Measurements from ENCODE around the gene PLA2G2A.
"Not testable (repeated sequence)": the region's sequence is repeated elsewhere in the genome, so short reads cannot be mapped to it uniquely, and the experiment has no call there.

PLA2G2A gene

DNA sequence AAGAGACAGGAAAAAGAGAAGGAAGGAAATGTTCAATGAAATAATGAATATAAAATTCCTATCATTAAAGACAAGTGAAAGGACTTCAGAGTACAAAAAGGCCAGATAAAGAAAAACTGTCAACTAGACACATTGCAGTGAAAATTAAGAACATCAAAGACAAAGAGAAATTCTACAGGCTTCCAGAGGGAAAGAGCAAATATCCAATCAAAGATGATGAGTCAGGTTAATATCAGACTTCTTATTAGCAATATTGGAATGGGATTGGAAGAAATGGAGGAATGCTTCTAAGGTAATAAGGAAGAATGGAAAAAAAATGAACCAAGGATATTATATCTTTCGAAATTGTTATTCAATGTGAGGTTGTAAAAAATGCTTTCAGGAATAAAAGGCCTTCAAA lies 7.8 kb downstream of the PLA2G2A start:
- no peak for DNase-seq

DNA sequence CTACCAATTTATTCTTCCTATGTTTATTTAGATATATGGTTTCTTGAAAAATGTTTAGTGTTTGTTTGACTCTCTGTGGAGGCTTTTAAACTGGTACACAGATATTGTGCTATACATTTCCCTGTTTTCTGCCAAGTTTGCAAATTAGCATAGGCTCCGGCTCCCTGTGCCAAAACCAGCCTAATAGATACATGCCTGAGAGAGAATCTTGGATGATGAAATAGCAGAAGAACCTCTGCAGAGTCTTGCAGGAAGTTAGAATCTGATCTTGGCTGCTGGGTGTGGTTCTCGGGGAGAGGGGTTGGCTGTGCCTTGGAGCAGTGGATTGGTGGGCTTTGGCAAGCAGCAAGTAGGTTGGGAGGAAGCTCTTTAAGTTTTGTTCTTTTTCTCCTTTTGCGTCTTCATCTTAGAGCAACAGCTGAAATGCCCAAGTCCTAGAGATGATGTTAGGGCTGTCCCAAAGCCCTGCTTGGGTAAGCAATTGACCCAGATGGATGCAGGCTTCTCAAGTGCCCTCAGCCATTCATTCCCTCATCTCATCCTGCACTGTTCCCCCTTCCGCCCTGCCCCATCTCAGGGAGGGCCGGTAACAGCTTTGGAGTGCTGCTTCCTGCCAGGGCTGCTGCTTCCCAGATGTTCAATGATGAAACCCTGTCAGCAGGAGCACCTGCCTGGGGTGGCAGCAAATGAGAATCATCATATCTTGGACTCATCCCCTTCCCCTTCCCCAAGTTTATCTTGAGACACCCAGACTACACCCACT lies 9.3 kb downstream of the PLA2G2A start:
- DNase-seq, result no peak

DNA sequence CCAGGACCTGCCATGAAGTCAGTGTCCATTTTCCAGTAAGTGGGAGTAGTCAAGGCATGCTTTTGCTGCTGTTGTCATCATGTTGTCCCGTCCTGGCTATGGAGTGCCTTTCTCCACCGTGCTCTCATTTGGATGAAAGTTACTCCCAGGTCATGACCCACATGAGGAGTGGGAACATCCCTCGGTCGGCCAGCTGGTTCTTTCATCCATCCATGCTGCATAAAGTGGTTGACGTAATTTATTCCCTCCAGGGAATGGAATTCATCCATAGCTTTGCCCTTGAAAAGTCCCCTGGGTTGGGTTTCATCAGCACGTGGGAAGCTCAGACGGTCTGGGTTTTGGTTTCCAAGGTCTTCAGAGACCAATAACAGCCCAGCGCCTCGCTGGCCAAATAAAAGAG lies 11.6 kb downstream of the PLA2G2A start:
- DNase-seq, result no peak

DNA sequence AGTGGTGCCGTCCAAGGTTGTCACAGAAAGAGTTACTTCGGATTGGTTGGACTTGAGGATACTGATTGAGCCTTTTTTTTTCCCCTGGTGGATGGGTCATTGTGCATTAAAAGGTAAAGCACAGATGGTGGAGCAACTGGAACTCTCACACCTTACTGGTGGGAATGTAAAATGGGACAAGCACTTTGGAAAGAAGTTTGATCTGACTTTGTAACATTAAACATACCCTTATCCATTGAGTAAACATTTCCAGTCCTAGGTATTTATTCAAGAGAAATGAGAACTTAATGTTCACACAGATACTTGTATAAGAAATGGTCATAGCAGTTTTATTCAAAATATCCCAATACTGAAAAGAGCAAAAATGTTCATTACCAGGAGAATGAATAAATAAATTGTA lies 14.9 kb downstream of the PLA2G2A start:
- no peak for DNase-seq

DNA sequence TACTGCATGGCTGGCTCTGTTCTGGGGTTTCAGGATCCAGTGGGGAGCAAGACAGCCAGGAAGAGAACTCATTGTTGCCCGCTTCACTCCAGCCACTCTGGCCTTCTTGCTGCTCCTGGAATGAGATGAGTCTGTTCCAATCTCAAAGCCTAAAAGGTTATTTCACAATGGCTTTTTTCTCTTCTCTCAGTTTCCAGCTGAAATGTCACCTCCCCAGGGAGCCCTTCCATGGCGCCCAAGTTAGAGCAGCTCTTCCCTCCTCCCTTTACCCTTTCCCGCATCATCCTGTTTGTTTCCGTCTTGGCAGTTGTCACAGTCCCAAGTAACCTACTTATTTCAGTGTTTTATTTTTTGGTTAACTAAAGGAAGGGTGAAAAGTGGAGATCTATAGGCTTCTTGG lies 15.8 kb downstream of the PLA2G2A start:
- DNase-seq, result no peak

DNA sequence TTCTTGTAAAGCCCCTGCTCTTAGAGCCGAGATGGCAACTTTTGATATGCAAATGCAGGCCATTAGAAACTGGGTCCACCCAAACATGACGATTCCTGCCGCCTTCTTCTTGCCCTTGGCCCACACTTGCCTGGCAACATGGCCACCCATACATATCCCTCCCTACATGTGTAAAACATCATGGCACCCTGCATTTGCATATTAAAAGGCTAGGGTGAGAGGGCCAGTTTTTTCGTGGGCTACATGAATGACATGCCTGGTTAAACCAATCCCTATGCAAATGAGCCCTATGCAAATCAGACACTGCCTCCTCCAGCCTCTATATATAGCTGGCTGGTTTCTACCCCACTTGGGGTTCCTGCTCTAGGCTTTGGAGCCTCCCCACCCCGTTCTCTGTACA lies 18.8 kb downstream of the PLA2G2A start:
- no peak for DNase-seq

DNA sequence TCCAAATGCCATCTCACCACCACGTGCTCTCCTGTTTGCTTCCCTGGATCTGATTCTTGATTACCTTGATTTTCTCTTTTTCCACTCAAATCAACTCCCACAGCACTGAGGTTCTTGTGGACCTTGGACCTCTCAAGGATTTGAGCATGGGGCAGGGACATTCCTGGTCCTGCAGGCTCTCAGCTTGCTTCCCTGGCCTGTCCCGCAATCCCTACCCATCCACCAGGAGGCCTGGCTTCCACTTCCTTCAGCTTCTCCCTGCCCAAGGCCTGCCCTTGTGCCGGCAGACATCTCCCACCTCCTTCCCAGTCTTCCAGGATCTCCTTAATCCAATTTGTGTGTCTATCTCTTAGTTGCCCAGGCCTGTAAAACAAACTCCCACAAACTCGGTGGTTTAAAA lies 21.6 kb downstream of the PLA2G2A start:
- DNase-seq, result no peak

DNA sequence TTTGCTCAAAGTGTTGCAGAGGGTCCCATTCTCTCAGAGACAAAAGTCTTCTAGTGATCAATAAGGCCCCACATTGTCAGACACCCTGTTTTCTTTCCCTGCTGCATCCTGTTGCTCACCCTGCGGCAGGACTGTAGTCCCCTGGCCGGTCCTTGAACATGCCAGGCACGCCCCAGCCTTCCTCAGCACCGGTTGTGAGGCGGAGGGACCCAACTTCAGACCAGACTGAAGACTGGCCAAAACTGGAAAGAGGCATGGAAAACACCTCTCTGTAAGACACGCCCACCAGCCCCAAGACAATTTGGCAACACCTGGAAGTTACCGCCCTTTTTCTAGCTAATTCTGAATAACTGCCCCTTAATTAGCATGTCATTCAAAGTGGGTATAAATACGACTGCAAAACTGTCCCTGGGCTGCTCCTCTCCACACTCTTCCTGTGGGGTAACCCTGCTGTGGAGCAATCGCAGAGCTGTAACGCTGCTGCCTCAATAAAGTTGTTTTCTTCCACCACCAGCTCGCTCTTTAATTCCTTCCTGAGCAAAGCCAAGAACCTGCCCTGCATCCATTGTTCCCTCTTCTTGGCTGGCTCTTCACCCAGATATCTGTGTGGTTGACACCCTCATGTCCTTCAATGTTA lies 23.8 kb downstream of the PLA2G2A start:
- DNase-seq, result no peak

DNA sequence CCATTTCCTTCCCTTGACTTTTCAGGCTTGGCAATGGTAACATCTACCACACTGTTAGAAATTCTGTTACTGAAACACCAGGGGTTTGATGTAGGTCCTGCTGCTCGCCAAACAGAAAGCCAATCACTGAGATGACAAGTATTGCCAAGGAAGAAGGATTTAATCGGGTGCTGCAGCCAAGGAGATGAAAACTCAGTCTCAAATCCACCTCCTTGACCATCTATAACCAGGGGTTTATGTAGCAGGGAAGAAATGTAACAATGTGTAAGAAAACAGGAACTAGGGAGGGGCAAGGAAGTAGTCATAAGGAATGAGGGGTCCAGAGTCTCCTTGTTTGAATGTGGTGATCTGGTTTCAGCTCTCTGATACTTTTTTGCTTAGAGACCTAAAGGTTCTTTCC lies 25.4 kb downstream of the PLA2G2A start:
- DNase-seq, result no peak

DNA sequence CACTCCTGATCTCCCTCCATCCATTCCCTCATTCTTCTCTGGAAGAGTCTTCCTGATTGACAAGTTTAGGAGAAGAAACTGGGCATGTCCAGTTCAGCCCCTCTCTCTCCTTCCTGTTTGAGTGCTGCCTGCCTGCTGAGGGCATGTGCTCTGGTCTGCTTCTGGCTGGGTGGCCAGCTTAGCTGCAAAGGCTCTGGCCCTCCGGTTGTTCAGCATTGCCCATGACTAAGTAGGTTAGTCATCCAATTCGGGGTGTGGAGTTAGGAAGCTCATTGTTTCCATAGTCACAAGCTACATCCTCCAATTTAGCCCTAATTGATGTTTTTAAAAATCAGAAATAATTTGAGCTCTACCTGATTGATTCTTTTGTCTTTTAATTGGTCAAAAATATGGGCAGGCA lies 30.4 kb downstream of the PLA2G2A start:
- no peak for DNase-seq

DNA sequence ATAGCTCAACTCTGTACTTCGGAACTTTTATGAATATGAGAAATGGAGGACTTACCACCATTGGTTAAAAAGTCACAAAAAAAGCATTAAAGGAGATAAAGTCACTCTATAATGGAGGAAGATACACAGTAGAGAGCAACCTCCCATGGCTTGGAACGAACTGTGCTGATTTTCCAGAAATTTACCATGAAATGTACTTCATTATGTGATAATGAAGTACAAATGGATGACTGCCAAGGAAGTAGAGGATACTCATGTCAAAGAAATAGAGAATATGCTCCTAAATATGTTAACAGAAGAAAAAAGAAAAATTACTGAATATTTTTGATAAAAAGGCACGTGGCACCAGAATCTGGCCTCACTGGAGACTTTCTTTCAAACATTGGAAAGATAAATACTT lies 32.4 kb downstream of the PLA2G2A start:
- no peak for DNase-seq

DNA sequence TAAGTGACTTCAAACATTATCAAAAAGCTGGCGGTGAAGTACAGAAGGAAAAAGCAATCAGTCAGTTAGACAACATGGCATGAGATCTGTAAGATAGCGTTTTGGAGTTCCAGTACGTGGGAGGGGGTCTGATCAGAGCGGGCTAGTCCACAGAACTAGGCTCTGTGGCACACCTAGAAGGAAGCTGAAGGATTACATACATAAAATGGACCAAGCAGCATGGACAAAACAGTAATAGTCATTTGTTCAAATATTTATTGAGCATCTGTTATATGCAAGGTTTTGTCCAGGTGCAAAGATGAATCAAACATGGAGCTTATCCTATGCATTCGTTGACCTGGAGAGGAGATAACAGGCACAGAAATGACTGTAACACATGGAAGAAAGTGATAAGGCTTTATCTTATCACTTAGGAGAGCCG lies 33.1 kb downstream of the PLA2G2A start:
- no peak for DNase-seq

DNA sequence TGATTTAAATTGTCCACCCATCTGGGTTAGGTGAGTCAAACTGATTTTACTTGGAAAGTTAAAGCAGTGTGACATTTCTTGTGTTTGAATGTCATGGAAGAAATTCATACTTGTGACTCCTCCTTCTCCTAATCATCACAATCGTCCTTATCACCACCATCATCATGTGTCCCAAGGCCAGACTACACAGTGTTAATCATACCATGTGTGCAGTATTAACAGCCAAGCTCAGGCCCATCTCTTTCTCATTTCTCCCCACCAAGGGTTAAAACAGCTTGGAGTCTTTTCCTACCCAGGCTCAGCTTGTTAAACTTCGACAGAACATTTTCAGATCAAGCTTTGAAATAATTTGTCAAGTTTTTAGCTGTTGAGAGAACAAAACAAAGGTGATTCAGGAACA lies 33.5 kb downstream of the PLA2G2A start:
- no peak for DNase-seq

DNA sequence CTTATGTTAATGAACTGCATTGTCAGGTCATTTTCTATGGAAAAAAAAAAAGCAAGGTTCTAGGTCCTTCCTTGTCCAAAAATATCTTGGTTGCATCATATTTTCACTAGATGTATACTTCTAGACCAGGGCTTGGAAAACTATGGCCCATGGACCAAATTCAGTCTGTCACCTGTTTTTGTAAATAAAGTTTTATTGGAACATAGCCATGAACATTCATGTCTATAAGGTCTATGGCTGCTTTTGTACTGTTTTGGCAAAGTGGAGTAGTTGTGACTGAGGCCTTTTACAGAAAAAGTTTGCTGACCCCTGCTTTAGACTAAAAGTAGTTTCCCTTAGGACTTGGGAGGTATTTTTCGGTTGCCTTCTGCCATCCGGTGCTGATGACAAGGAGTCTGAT lies 36.8 kb downstream of the PLA2G2A start:
- no peak for DNase-seq

DNA sequence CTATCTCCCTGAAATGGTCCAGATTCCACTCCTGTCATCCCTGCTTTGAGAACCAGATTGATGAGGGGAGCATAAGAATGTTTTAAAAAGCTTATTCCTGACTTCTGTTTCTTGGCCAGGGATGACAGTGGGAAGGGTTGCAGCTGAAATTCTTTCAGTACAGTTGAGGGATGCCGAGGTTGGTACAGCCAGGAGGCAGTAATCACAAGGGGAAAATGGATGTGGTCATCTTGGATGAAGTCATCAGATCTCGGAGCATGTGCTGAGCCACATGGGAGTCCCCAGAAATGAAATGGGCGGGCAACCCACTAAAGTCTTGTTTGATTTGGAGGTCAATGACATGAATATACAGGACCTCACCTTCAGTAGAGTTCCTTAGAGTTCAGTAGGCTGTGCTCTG lies 37.3 kb downstream of the PLA2G2A start:
- no peak for DNase-seq

DNA sequence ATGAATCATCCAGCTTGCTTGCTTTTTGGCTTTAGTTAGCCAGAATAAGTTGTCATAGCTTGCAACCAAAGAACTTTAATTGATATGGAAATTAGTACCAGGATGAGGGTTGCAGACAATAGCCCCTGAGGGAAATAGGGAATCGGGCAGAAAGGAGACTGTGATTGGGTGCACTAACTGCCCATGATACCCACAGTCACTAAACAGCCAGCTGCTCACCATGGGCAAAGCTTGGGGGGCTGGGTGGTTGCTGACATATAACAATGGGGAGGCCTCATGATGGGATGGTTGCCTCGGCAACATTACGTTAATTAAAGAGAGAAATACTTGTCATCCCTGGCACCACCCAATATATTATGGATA lies 38.2 kb downstream of the PLA2G2A start:
- no peak for DNase-seq

DNA sequence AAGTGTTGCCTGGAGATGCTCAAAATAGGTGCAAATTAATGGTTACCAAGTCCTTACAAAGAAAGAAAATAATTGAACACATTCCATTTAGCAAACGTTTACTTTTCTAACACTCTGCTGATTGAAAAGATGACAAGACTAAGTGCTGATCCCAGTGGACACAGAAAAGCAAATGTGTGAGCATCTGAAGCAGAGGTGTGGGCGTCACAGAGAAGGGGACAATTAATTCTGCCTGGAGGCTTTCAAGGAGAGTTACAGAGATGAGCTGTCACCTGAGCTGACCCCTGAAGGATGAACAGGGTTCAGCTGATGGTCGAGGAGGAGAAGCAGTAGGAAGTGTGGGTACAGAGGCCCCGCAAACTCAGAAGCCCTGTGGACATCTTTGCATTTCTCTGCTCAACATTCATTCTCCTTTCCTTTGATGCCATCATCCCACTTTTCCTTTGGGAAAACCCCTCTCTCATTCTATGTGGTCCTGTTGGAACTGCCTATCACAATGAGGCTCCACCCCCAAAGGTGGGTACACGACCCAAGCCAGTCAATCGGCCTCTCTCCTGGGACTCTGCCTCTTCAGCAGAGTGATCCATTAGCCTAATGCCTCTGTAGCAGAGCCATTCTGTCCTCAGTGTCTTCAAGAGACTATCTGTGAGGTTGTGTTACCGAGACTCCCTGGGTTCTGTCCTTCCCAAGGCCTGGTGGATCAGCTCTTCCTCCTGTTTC lies 38.8 kb downstream of the PLA2G2A start:
- peak; percentile 78 for DNase-seq

DNA sequence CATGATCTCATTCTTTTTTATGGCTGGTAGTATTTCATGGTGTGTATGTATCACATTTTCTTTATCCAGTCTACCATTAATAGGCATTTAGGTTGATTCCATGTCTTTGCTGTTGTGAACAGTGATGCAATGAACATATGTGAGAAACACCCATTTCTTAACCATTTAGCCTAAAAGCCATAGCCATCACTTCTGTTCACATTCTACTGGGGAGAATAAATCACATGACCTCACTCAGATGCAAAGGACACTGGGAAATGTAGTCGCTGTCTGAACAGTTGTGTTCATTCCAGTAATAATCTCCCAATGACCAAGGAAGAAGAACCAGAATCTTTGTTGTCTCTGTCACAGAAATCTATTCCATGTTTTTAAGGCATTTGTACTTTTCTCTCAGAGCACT lies 40.9 kb downstream of the PLA2G2A start:
- no peak for DNase-seq

DNA sequence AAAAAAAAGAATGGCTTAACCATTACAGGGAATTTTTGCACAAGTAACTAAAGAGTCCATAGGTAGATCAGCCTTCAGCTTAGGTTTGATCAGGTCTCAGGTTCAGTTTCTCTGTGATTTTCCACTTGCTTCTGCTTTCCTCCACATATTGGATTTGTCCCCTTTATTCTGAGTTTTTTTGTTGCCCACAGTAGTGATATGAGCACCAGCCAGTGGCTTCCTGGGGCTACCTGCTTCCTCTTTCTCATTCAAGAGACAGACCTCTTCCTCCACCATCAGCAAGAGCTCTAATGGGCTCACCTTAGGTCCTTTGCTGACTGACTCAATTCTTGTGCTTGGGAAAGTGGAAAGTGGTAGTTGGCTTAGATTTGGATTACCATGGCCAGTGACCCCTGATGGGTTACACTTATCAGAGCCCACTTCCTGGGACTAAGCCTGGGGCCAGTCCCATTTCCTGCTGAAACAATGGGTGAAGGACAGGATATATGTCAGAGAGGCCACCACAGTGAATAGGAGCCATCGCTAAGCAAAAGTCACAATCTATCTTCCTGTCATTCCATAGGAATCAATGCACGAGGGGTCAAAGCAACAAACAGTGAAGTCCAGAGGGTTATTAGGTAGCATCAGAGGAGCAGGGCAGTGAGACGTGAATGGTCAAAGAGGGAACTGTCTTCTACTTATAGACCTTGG lies 43.2 kb downstream of the PLA2G2A start:
- no peak for DNase-seq

DNA sequence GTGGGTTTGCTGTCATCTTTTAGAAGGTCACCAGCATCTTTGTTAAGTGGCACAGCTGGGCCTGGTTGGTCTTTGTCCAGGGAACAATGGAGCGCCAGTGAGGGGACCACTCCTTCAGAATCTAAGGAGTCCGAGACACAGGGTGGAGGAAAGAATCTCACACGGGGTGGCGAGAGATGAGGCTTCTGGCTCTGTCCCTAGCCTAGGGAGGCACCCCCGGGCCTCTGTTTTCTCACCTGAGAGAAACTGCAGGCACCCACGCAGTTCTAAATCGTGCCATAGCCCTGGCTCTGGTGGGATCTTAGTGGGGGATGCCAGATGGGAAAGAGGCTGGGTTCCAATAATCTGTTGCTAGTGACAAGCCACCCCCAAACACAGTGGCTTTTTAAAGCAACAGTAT lies 45.1 kb downstream of the PLA2G2A start:
- DNase-seq, result no peak

DNA sequence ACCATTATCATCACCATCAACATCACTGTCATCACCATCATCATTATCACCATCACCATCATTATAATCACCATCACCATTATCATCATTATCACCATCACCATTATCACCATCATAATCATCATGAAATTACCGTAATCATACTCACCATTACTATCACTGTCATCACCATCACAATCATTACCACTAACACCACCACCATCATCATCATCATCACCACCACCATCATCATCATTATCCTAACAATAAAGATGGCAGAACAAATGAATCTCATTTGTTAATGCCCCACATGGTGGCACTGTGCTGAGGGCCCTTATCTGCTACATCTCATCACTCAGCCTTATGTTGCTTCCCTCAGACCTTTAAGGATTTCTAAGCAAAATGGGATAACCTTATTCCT lies 46.6 kb downstream of the PLA2G2A start:
- DNase-seq, result no peak

DNA sequence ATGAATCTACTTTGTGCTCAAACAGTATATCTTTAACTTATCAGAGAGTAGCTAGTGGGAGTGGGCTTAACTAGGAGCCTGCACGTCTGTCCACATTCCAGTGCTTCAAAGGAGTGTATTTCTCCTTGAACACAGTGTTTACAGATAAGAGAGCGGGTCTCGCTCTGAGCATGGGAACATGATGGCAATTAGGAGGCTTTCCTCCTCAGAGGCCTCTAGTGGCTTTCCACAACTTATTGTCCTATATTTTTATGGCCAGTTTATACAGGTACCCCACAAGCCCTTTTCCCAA lies 52.3 kb downstream of the PLA2G2A start:
- not testable (repeated sequence) for DNase-seq

DNA sequence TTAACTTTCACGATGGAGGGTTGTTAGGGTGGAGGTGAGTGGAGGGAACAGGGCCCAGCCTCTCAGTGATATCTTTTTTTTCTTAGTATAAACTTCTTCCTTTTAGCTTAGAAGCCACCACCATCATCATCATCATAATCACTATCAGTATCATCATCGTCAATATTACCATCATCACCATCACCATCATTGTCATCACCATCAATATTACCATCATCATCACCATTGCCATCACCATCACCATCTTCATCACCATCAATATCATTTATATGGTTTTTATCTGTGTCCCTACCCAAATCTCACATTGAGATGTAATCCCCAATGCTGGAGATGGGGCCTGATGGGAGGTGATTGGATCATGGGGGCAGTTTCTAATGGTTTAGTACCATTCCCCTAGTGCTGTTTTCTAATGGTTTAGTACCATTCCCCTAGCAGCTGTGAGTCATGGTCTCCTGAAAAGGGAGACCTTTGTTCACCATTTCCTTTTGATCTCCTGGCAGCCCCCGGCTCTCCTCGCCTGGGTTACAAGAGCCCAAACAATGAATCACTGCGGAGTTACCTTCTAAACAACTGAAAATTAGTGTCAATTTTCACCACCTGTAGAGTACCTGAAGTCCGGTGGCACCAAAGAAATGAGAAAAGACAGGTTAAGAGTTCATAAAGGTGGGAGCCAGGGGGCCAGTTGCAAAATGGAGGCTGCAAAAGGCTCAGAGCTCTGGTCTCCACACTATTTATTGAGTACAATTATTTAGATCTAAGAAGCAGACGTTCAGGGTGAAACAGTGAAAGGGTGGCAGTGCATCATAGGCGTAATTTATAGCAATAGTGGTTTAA lies 52.9 kb downstream of the PLA2G2A start:
- DNase-seq, result no peak
